Duodenal mucosa (tissue), 2 donors: ENCODE data around the gene CUL2.
"Not testable (repeated sequence)": the region's sequence is repeated elsewhere in the genome, so short reads cannot be mapped to it uniquely, and the experiment has no call there.

Experiments
- H3K27ac ChIP-seq: one replicate; pipeline ENCODE4 v1.7.0; 2013; ENCODE audit warnings: low read depth, low read length
- H3K27me3 ChIP-seq, 2 donors: one replicate each; pipeline ENCODE4 v1.7.0; 2013; ENCODE audit warnings: low read length in 2 of 2, control low read depth in 1 of 2; ENCODE audit not compliant: insufficient read depth in 2 of 2, control insufficient read depth in 1 of 2
- H3K36me3 ChIP-seq, 2 donors: one replicate each; pipeline ENCODE4 v1.7.0; 2013; ENCODE audit warnings: low read length in 2 of 2, control low read depth in 1 of 2; ENCODE audit not compliant: insufficient read depth in 2 of 2, control insufficient read depth in 1 of 2
- H3K4me1 ChIP-seq, 2 donors: one replicate each; pipeline ENCODE4 v1.7.0; 2013; ENCODE audit warnings: low read length in 2 of 2, control low read depth in 1 of 2; ENCODE audit not compliant: insufficient read depth in 2 of 2, control insufficient read depth in 1 of 2
- H3K4me3 ChIP-seq, 2 donors: one replicate each; pipeline ENCODE4 v1.7.0; 2013; ENCODE audit warnings: low read length in 2 of 2, low read depth in 1 of 2
- H3K9ac ChIP-seq, 2 donors: one replicate each; pipeline ENCODE4 v1.7.0; 2013; ENCODE audit warnings: low read length in 2 of 2, low read depth in 1 of 2
- H3K9me3 ChIP-seq, 2 donors: one replicate each; pipeline ENCODE4 v1.7.0; 2013; ENCODE audit warnings: low read length in 2 of 2, control low read depth in 1 of 2; ENCODE audit not compliant: control insufficient read depth in 1 of 2

CUL2 gene

DNA sequence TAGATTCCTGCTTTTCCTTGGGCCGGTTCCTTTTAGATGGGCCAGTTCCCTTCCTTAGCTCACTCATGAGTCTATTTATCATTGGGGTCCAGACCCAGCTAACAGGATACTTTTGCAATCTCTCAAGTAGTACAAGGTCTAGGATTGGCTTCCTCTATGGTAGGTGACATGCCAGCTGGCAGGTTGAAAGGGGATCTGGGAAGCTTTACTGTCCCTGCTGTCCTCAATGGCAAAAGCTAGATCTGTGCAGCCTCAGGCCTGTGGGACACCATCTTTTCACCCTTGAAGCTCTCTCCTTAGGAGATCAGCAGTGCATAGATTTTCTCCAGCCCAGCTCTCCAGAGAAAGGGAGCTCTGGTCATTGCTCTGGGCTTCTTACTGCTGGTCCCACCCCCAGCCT is 96.4 kb downstream of the CUL2 start:
- no peaks in the 10 kb centered on the region for H3K27me3 ChIP-seq
- H3K36me3 ChIP-seq, result no peaks in the 10 kb centered on the region
- no peak overlapping the region for H3K4me3 ChIP-seq
- H3K9ac ChIP-seq, result no peak overlapping the region
- no peaks in the 10 kb centered on the region for H3K9me3 ChIP-seq
- no peak overlapping the region for H3K27ac ChIP-seq
- peaks cover 0 to 4% of the 10 kb centered on the region in 2 donors for H3K4me1 ChIP-seq

DNA sequence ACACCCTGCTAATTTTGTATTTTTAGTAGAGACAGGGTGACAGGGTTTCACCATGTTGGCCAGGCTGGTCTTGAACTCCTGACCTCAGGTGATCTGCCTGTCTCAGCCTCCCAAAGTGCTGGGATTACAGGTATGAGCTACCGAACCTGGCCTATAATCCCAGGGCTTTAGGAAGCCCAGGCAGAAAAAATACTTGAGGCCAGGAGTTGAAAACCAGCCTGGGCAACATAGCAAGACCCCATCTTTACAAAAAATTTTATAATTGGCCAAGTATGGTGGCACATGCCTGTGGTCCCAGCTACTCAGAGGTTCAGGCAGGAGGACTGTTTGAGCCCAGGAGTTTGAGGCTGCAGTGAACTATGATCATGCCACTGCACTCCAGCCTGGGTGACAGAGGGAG is 99.0 kb downstream of the CUL2 start:
- H3K9ac ChIP-seq, H3K9me3 ChIP-seq, H3K4me3 ChIP-seq, H3K36me3 ChIP-seq, H3K4me1 ChIP-seq, H3K27ac ChIP-seq, H3K27me3 ChIP-seq: not testable (repeated sequence)

DNA sequence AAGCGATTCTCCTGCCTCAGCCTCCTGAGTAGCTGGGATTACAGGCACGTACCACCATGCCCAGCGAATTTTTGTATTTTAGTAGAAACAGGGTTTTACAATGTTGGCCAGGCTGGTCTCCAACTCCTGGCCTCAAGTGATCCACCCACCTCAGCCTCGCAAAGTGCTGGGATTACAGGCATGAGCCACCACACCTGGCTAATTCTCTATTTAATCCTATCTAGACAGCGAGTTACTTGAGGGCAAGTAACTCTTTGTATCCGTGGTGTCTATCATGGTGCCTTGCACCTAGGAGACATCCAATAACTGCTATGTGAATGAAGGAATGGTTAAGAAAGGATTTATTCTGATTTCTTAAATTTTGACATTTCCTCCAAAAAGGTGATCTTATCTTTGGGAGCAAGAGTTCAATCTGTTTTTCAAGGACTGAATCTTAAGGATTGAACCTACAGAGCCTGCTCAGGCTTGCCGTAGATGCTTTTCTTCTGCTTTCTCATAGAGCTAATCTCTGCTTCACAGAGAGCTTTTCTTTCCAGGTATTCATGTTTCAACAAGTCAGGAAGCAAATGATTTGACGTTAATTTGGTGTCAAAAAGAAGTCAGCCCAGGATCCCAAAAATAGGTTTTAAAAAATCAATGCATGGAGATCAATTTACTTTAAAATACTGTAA is 101.6 kb downstream of the CUL2 start:
- H3K27me3 ChIP-seq, result no peaks in the 10 kb centered on the region
- peaks cover 0 to 4% of the 10 kb centered on the region in 2 donors for H3K9me3 ChIP-seq
- H3K4me1 ChIP-seq, result no peaks in the 10 kb centered on the region
- H3K4me3 ChIP-seq, result no peak overlapping the region
- H3K27ac ChIP-seq, result no peak overlapping the region
- no peak overlapping the region for H3K9ac ChIP-seq
- no peaks in the 10 kb centered on the region for H3K36me3 ChIP-seq

DNA sequence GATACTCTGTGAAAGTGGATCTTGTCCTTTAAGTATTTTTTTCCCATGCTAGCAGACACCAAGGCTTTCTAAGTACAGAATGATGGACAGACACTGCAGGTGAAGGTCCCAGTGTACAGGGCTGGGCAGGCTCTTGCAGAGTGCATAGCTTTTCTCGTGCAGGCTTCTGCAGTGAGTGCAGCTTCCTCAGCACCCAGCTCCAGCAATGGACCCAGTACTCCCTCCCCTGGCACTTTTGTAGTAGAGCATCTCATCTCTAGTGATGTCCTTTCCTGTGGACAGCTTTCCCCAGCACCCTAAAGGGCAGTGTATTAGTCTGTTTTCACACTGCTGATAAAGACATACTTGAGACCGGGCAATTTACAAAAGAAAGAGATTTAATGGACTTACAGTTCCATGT is 104.3 kb downstream of the CUL2 start:
- Histone ChIP-seq H3K4me1 (no peaks in the 10 kb centered on the region), H3K9me3 (peaks cover 0 to 4% of the 10 kb centered on the region in 2 donors), H3K9ac (no peak overlapping the region), H3K36me3 (no peaks in the 10 kb centered on the region), H3K27me3 (no peaks in the 10 kb centered on the region), H3K27ac (no peak overlapping the region), H3K4me3 (no peak overlapping the region)

DNA sequence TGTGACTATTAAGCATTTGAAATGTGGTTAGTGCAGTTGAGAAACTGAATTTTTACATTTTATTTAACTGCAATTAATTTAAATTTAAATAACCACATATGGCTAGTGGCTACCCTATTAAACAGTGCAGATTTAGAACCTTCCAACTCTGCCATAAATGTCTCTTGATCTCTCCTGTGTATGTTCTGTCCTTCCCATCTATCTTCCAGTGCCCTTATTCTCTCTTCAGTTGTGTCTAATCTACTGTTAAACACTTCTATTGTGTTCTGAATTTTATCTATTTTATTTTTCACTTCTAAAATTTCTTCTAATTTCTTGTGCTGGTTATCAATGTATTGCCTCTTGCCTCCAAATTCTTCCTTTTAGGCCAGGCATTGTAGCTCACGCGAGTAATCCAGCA is 105.0 kb downstream of the CUL2 start:
- Histone ChIP-seq H3K4me3 (no peak overlapping the region), H3K9me3 (peaks cover 0 to 4% of the 10 kb centered on the region in 2 donors), H3K9ac (no peak overlapping the region), H3K4me1 (no peaks in the 10 kb centered on the region), H3K27me3 (no peaks in the 10 kb centered on the region), H3K27ac (no peak overlapping the region), H3K36me3 (no peaks in the 10 kb centered on the region)

DNA sequence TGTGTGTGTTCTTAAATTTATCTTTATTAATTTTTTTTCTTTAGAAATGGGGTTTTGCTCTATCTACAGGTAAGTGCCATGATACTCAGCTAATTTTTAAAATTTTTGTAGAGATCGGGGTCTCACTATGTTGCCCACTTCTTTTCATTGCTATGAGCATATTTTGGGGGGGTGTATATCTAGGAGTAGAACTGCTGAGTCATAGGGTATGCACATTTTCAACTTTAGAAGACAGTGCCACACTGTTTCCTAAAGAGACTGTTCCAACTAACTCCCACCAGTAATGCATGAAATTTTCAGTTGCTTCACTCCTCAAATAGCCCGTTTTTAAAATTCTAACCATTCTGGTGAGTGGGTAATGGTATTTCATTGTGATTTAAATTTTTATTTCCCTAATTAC is 108.3 kb downstream of the CUL2 start:
- no peak overlapping the region for H3K9ac ChIP-seq
- H3K27me3 ChIP-seq, result no peaks in the 10 kb centered on the region
- H3K4me1 ChIP-seq, result no peaks in the 10 kb centered on the region
- H3K36me3 ChIP-seq, result no peaks in the 10 kb centered on the region
- peaks cover 0 to 4% of the 10 kb centered on the region in 2 donors for H3K9me3 ChIP-seq
- H3K27ac ChIP-seq, result no peak overlapping the region
- H3K4me3 ChIP-seq, result no peak overlapping the region

DNA sequence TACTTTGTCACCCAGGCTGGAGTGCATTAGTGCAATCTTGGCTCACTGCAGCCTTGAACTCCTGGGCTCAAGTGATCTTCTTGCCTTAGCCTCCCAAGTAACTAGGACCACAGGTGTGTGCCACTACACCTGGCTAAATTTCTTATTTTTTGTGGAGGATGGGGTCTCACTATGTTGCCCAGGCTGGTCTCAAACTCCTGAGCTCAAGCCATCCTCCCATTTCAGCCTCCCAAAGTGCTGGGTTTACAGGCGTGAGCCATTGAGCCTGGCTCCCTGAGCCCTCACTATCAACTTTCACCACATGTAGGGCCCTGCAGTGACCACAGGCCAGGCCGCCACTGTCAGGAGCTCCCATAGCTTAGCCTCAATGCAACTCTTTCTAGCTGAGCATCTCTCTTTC is 110.2 kb downstream of the CUL2 start:
- no peak overlapping the region for H3K27ac ChIP-seq
- H3K36me3 ChIP-seq, result no peaks in the 10 kb centered on the region
- H3K4me1 ChIP-seq, result no peaks in the 10 kb centered on the region
- no peak overlapping the region for H3K9ac ChIP-seq
- H3K4me3 ChIP-seq, result no peak overlapping the region
- H3K9me3 ChIP-seq, result peaks cover 0 to 2% of the 10 kb centered on the region in 2 donors
- H3K27me3 ChIP-seq, result no peaks in the 10 kb centered on the region

DNA sequence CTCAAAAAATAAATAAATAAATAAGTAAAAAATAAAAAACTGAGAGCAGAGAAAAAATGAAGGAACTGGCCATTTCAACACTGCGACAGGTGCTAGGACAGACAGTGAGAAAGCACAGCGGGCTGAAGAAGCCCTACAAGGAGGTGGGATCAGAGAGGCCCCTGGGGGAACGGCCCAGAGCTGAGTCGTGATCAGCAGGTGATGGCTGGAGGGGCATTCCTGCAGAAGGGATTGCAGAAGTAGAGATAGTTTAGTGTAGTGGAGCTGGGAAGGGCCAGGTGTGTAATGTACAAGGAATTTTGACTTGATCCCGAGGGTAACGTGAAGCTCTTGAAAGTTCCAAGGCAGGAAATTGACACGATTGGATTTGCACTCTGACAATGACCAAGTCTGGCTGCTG is 112.1 kb downstream of the CUL2 start:
- Histone ChIP-seq H3K4me1 (no peaks in the 10 kb centered on the region), H3K4me3 (no peak overlapping the region), H3K27ac (no peak overlapping the region), H3K9ac (no peak overlapping the region), H3K9me3 (no peaks in the 10 kb centered on the region), H3K27me3 (no peaks in the 10 kb centered on the region), H3K36me3 (no peaks in the 10 kb centered on the region)

DNA sequence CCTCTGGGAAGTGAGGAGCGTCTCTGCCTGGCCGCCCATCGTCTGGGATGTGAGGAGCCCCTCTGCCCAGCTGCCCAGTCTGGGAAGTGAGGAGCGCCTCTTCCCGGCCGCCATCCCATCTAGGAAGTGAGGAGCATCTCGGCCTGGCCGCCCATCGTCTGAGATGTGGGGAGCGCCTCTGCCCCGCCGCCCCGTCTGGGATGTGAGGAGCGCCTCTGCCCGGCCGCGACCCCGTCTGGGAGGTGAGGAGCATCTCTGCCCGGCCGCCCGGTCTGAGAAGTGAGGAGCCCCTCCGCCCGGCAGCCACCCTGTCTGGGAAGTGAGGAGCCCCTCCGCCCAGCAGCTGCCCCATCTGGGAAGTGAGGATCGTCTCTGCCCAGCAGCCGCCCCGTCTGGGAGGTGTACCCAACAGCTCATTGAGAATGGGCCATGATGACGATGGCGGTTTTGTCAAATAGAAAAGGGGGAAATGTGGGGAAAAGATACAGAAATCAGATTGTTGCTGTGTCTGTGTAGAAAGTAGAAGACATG is 113.7 kb downstream of the CUL2 start:
- not testable (repeated sequence) for H3K4me3 ChIP-seq, H3K4me1 ChIP-seq, H3K36me3 ChIP-seq, H3K27me3 ChIP-seq, H3K9me3 ChIP-seq, H3K9ac ChIP-seq, H3K27ac ChIP-seq

DNA sequence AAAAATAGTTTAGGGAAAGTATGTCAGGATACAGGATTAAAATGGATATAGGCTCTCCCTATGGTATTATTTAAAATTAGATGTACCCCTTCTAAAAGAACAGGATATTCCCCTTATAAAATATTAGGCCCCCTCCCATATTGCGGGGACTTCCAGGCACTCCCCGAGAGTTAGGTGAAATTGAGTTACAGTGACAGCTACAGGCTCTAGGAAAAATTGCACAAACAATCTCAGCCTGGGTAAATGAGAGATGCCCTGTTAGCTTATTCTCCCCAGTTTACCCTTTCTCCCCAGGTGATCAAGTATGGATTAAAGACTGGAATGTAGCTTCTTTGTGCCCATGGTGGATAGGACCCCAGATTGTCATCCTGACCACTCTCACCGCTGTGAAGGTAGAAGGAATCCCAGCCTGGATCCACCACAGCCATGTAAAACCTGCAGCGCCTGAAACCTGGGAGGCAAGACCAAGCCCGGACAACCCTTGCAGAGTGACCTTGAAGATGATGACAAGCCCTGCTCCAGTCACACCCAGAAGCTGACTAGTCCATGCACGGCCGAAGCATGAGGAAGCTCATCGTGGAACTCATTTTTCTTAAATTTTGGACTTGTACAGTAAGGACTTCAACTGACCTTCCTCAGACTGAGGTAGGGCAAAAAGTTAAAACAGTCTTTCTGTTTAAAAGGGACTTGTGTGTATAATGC is 115.6 kb downstream of the CUL2 start:
- H3K9me3 ChIP-seq, H3K27me3 ChIP-seq, H3K4me3 ChIP-seq, H3K9ac ChIP-seq, H3K36me3 ChIP-seq, H3K4me1 ChIP-seq, H3K27ac ChIP-seq: not testable (repeated sequence)
